Measurements from ENCODE around the gene NTM.

- TF ChIP-seq EZH2 (IDR thresholded peaks at IDR 0.05; ENCODE audit: insufficient read depth, poor library complexity, severe bottlenecking): no peak
- no peak for TF ChIP-seq EZH2phosphoT487 (IDR thresholded peaks at IDR 0.05; ENCODE audit: insufficient read depth, low read depth)
These were observed 141.8 kb downstream of the NTM start for GRCh38 chr11:131512228-131512627.

All from GM23248 (cell line).